Jurkat, Clone E6-1 (cell line): ENCODE results near the gene LRP5.

Source experiments
- DNase-seq: peaks from one replicate; pipeline ENCODE4 v3.0.0-alpha.2; 2011; ENCODE audit warnings: low read depth, low spot score
- H3K4me3 ChIP-seq: 2 replicates; pipeline ENCODE4 v1.5.1; 2011; ENCODE audit warnings: mild to moderate bottlenecking, low read length, control low read depth, moderate library complexity

The LRP5 gene

GRCh38 chr11:68375337-68375736 lies 62.9 kb downstream of the LRP5 start:
- H3K4me3 ChIP-seq = no peak overlapping the region
- DNase-seq = no peak

- no peak overlapping the region for H3K4me3 ChIP-seq
- no peak for DNase-seq
Observed at GRCh38 chr11:68375766-68376165, 63.4 kb downstream of the LRP5 start.

GRCh38 chr11:68377389-68377795 lies 65.0 kb downstream of the LRP5 start:
- DNase-seq = no peak
- H3K4me3 ChIP-seq = no peak overlapping the region

- H3K4me3 ChIP-seq = no peak overlapping the region
- DNase-seq = no peak
Observed at GRCh38 chr11:68379206-68379605, 66.8 kb downstream of the LRP5 start.

GRCh38 chr11:68380786-68381622 lies 68.6 kb downstream of the LRP5 start:
- no peak overlapping the region for H3K4me3 ChIP-seq
- no peak for DNase-seq

- DNase-seq = no peak
Observed at GRCh38 chr11:68381716-68382115, 69.3 kb downstream of the LRP5 start.

GRCh38 chr11:68382358-68382998 lies 70.1 kb downstream of the LRP5 start:
- no peak overlapping the region for H3K4me3 ChIP-seq
- DNase-seq = no peak

More at GRCh38 chr11:68381716-68382115, 69.3 kb downstream of the LRP5 start:
- no peak overlapping the region for H3K4me3 ChIP-seq

GRCh38 chr11:68383976-68384501 lies 71.6 kb downstream of the LRP5 start:
- no peak overlapping the region for H3K4me3 ChIP-seq
- DNase-seq = peak; percentile 28

GRCh38 chr11:68384530-68385081 lies 72.2 kb downstream of the LRP5 start:
- H3K4me3 ChIP-seq = no peak overlapping the region
- no peak for DNase-seq

- DNase-seq = no peak
Observed at GRCh38 chr11:68385128-68385527, 72.7 kb downstream of the LRP5 start.

GRCh38 chr11:68386331-68386978 lies 74.1 kb downstream of the LRP5 start:
- DNase-seq = no peak
- no peak overlapping the region for H3K4me3 ChIP-seq

More at GRCh38 chr11:68385128-68385527, 72.7 kb downstream of the LRP5 start:
- no peak overlapping the region for H3K4me3 ChIP-seq

GRCh38 chr11:68387840-68388239 lies 75.4 kb downstream of the LRP5 start:
- no peak overlapping the region for H3K4me3 ChIP-seq
- DNase-seq = no peak

GRCh38 chr11:68388595-68389198 lies 76.3 kb downstream of the LRP5 start:
- no peak overlapping the region for H3K4me3 ChIP-seq
- DNase-seq = no peak

GRCh38 chr11:68390315-68390714 lies 77.9 kb downstream of the LRP5 start:
- no peak for DNase-seq
- H3K4me3 ChIP-seq = no peak overlapping the region

- DNase-seq = no peak
- H3K4me3 ChIP-seq = no peak overlapping the region
Observed at GRCh38 chr11:68392822-68393221, 80.4 kb downstream of the LRP5 start.

- no peak overlapping the region for H3K4me3 ChIP-seq
- no peak for DNase-seq
Observed at GRCh38 chr11:68396516-68396915, 84.1 kb downstream of the LRP5 start.

- H3K4me3 ChIP-seq = no peak overlapping the region
- DNase-seq = no peak
Observed at GRCh38 chr11:68397256-68397655, 84.9 kb downstream of the LRP5 start.

- no peak overlapping the region for H3K4me3 ChIP-seq
- no peak for DNase-seq
Observed at GRCh38 chr11:68398995-68399851, 86.8 kb downstream of the LRP5 start.
